ENCODE data around the gene USP40.

Gene USP40

DNA sequence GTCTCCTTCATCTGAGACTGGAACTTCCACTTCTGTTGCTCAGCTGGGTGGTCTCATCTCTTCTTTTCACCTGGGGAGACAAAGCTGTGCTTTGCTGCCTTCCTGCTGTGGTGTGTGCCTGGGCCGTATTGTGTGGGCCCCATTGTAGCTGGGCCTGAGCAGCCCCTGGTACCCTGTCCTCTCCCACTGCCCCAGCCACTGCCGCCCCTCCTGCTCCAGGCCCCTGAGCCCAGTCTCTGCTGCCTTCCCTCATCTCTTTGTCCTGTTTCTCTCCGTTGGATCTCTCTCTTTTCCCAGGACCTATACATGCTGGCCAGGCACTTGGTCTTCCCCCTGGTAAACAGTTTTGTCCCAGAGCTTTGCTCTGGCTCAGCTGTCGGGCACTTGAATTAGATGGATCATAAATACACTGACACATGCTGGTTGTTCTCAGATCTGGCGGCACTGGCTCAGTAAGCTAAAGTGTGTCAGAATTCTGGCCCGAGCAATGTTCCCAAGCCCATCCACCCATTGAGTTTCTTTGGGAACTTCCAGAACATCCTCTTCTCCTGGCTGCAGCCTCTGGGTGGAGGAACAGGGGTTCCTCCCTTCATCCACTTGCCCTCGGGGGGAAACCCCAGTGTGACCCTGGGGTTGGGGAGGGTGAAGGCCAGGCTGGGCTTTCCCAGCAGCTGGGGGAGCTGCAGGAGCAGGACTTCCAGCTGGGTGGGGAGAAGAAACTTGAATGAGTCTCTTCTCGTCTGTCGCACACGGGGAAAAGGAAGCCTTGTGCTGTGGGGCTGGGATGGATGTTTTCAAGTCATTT, 113.3 kb downstream of the USP40 start:
- in situ Hi-C loops (cut with MboI; ENCODE audit: low sequenced_read_pairs, unreplicated experiment): loop anchor here (25.0 kb wide), 1 partner anchor 259 kb away; the partner anchor contains the start of genes UGT1A4 and UGT1A5
- TF ChIP-seq, protein P1, sequence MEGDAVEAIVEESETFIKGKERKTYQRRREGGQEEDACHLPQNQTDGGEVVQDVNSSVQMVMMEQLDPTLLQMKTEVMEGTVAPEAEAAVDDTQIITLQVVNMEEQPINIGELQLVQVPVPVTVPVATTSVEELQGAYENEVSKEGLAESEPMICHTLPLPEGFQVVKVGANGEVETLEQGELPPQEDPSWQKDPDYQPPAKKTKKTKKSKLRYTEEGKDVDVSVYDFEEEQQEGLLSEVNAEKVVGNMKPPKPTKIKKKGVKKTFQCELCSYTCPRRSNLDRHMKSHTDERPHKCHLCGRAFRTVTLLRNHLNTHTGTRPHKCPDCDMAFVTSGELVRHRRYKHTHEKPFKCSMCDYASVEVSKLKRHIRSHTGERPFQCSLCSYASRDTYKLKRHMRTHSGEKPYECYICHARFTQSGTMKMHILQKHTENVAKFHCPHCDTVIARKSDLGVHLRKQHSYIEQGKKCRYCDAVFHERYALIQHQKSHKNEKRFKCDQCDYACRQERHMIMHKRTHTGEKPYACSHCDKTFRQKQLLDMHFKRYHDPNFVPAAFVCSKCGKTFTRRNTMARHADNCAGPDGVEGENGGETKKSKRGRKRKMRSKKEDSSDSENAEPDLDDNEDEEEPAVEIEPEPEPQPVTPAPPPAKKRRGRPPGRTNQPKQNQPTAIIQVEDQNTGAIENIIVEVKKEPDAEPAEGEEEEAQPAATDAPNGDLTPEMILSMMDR (IDR thresholded peaks at IDR 0.05; ENCODE audit: borderline replicate concordance, control extremely low read depth, extremely low read depth, insufficient read depth, missing control alignments): no peak
- no peak for DNase-seq (ENCODE audit: low spot score)

GRCh38 chr2:233451950-233452349, 114.6 kb downstream of the USP40 start:
- in situ Hi-C loops (cut with MboI; ENCODE audit: low sequenced_read_pairs, unreplicated experiment): loop anchor here (25.0 kb wide), 1 partner anchor 260 kb away; the partner anchor contains the start of genes UGT1A4 and UGT1A5
- DNase-seq (ENCODE audit: low spot score): no peak
- TF ChIP-seq, protein P1 (IDR thresholded peaks at IDR 0.05; ENCODE audit: borderline replicate concordance, control extremely low read depth, extremely low read depth, insufficient read depth, missing control alignments): no peak

DNA sequence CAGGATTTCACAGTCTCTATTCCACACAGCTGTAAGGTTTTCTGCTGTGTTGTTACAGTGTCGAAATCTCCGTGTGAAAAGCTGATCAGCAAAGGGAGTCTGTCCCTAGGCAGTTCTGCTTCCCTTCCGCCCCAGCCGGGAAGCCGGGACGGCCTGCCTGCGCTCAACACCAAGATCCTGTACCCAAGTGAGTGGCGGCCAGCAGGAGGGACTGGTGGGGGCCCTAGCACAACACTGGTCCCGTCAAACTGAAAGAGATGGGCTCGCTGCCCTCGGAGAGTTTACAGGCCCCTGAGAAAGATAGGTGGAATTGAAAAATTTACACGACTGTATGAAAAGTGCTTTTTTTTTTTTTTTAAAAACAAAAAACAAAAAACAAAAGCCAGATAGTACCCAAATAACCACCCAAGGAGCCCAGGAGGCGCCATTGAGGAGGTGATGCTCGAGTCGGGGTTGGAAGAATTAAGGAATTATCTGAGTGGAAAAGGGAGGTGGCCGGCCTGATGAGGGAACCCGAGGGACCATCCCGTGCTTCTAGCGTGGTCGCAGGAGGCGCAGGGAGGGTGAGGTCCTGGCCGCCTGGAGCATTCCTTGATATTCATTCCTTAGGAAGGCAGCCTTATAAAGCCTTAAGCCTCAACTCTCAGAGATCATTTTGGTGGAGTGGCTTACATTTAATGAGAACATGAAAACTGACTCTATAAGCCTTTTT, 115.6 kb downstream of the USP40 start:
- in situ Hi-C loops (cut with MboI; ENCODE audit: low sequenced_read_pairs, unreplicated experiment): loop anchor here (25.0 kb wide), 1 partner anchor 261 kb away; the partner anchor contains the start of genes UGT1A4 and UGT1A5
- TF ChIP-seq, protein P1 (IDR thresholded peaks at IDR 0.05; ENCODE audit: borderline replicate concordance, control extremely low read depth, extremely low read depth, insufficient read depth, missing control alignments): no peak
- no peak for DNase-seq (ENCODE audit: low spot score)

DNA sequence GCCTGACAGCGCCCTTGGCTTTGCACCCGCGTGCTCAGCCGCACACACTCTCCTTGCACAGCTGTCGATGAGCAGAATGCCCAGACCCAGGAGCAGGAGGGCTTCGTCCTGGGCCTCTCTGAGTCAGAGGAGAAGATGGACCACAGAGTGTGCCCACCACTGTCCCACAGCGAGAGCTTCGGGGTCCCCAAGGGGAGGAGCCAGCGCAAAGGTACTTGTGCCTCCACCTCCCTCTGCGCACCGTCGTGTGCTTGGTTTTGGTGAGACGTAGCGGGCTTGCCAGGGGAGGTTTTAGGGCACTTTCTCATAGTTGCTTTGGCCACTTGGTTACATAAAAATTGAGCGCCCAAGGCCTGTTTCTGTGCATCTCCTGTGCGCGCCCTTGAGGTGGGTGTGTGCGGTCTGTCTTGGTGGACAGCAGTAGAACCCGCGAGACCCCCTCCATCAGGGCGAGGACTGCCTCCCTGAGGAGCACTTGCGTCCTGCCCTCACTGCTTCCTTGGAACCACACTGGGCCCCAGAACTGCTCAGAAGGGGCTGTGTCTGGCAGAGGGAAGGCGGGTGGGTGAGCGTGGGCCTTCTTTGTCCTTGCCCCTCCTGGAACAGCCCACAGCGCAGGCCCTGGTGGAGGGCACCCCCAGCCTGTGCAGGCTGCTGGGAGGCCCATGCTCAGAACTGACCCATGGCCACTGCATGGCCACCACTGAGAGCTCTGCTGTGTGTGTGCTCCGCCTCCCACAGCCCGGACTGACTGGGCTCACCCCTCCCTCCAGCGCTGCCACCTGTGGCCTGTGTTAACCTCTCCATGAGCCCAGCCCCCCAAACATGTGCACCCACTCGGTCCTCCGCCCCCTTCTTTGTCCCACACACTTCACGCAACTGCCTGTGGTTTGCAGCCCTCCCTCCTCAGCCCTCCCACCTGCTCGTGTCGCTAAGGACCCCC, 116.4 kb downstream of the USP40 start:
- TF ChIP-seq, protein P1 (IDR thresholded peaks at IDR 0.05; ENCODE audit: borderline replicate concordance, control extremely low read depth, extremely low read depth, insufficient read depth, missing control alignments): no peak
- in situ Hi-C loops (cut with MboI; ENCODE audit: low sequenced_read_pairs, unreplicated experiment): loop anchor here (25.0 kb wide), 1 partner anchor 262 kb away; the partner anchor contains the start of genes UGT1A4 and UGT1A5
- no peak for DNase-seq (ENCODE audit: low spot score)

DNA sequence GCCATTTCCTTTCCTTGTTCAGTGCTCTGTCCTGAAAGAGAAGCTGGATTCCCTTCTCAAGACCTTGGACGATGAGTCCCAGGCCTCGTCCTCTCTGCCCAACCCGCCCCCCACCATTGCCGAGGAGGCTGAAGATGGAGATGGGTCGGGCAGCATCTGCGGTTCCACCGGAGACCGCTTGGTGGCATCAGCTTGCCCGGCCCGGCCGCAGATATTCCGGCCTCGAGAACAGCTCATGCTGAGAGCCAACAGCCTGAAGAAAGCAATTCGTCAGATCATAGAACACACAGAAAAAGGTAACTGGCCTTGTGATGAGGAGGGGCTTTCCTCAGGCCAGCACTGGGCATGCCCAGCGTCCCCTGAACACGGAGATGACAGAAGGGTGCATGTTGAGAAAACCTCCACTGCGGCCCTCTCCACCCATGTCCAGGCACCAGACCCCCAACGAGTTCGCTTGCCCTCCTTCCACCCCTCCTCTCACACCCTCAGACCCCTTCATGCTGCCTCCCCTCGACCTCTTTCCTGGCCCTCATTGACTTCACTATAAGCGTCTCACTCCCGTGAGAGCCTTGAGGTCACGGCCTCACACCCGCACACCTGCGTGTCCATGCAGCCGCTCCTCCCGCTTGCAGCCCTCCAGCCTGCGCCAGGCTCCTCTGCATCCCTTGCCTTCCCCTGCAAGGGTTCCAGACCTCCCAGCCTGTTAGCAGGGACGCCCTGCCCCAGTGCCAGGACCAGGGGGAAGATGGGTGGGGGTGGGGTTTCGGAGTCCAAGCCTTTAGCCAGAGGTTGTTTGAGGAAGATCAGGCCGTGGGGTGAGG, 117.3 kb downstream of the USP40 start:
- TF ChIP-seq, protein P1 (IDR thresholded peaks at IDR 0.05; ENCODE audit: borderline replicate concordance, control extremely low read depth, extremely low read depth, insufficient read depth, missing control alignments): no peak
- DNase-seq (ENCODE audit: low spot score): peak; percentile 63
- in situ Hi-C loops (cut with MboI; ENCODE audit: low sequenced_read_pairs, unreplicated experiment): no loop called here
